Small intestine (tissue), 7 donors: Measurements from ENCODE around the gene AMBRA1. TPM values are rescaled to one million over a fixed set of nuclear protein-coding genes. Genes with fewer than 3 reads are reported as not detected.
A peak's percentile ranks its signal among the peaks of the same experiment; 100 is the strongest.

Source experiments
- DNase-seq, 2 donors: peaks; one replicate each; pipeline versions ENCODE4 v3.0.0 to v3.0.0-alpha.2; 2013
- FAIRE-seq: peaks from 2 replicates; lab custom pipeline; 2012; peaks lifted over from hg19 to GRCh38; lab: Jason Lieb, UNC
- H3K27ac ChIP-seq, 3 donors: one replicate each; pipeline ENCODE4 v1.5.1; 2013; ENCODE audit warnings: low read length in 2 of 3, mild to moderate bottlenecking in 2 of 3, control low read depth in 1 of 3, inconsistent platforms in 1 of 3, low read depth in 1 of 3, moderate library complexity in 1 of 3
- H3K27me3 ChIP-seq, 3 donors: one replicate each; pipeline ENCODE4 v1.6.1; 2013; ENCODE audit warnings: low read length in 3 of 3, inconsistent platforms in 1 of 3; ENCODE audit not compliant: control insufficient read depth in 3 of 3, insufficient read depth in 3 of 3
- H3K36me3 ChIP-seq, 3 donors: one replicate each; pipeline ENCODE4 v1.6.1; 2013; ENCODE audit warnings: low read length in 3 of 3, inconsistent platforms in 1 of 3, low read depth in 1 of 3, mild to moderate bottlenecking in 1 of 3, moderate library complexity in 1 of 3; ENCODE audit not compliant: control insufficient read depth in 3 of 3, insufficient read depth in 2 of 3
- H3K4me1 ChIP-seq, 3 donors: one replicate each; pipeline ENCODE4 v1.6.1; 2013; ENCODE audit warnings: low read length in 2 of 3, inconsistent platforms in 1 of 3, low read depth in 1 of 3, mild to moderate bottlenecking in 1 of 3, moderate library complexity in 1 of 3; ENCODE audit not compliant: control insufficient read depth in 3 of 3, insufficient read depth in 2 of 3
- H3K4me3 ChIP-seq, 3 donors: one replicate each; pipeline ENCODE4 v1.5.1; 2013; ENCODE audit warnings: low read length in 3 of 3, control low read depth in 1 of 3, inconsistent platforms in 1 of 3, low read depth in 1 of 3, mild to moderate bottlenecking in 1 of 3, moderate library complexity in 1 of 3
- H3K9me3 ChIP-seq, 2 donors: one replicate each; pipeline ENCODE4 v1.6.1; 2013; ENCODE audit warnings: low read depth in 1 of 2, low read length in 1 of 2; ENCODE audit not compliant: control insufficient read depth in 2 of 2, insufficient read depth in 1 of 2
- WGBS, 3 donors: extraction: QIAGEN DNeasy Blood & Tissue Kit; methylation state at CpG; one replicate each; pipeline ENCODE4 v1.1.7; 2013; 5-methylcytosine and 5-hydroxymethylcytosine counted together
- polyA plus RNA-seq, 4 donors: library from polyadenylated mRNA; stranded (reverse) in 3 of 4; unstranded in 1 of 4; fragments of 200-250 nt in 3 of 4; fragments of 120-200 nt in 1 of 4; gene quantifications; one replicate each; pipeline versions ENCODE4 v1.2.1 to v1.2.3, GENCODE V29; 2013
- donor health status: healthy with polysubstance abuse.
- donor health status: control.
- donor health status: control.
- donor health status: Bipolar disorder and iron deficiency.
- donor health status: healthy.

Gene AMBRA1
- polyA plus RNA-seq, 4 donors = 7.8 to 22.2 (median 12.6) TPM

DNA sequence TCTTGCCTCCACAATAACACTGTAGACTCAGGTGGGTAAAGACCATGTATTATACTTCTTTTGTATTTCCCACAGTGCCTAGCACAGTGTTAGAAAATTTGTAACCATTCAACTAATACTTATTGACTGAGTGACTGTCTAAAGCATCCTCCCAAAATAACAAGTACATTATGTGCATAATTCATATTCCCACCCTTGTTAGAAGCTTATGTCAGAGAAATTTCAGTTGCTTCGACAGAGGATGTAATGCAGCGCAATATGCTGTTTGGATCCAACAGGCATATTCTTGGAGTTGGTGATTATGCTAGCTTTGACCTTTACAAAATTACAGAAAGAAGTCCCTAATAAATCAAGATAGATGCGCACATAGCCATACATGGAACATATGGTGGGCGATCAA lies 53.0 kb downstream of the AMBRA1 start:
- Histone ChIP-seq H3K36me3 (peaks cover 10 to 34% (median 28%) of the 10 kb centered on the region in 3 donors), H3K9me3 (no peaks in the 10 kb centered on the region), H3K27ac (no peak overlapping the region), H3K4me3 (no peak overlapping the region), H3K27me3 (no peaks in the 10 kb centered on the region), H3K4me1 (no peaks in the 10 kb centered on the region)
- WGBS, 3 donors = 94 to 96% (median 95%) methylated on average over 4 of the region's 4 CpGs
- DNase-seq (no peak), FAIRE-seq (no peak)

DNA sequence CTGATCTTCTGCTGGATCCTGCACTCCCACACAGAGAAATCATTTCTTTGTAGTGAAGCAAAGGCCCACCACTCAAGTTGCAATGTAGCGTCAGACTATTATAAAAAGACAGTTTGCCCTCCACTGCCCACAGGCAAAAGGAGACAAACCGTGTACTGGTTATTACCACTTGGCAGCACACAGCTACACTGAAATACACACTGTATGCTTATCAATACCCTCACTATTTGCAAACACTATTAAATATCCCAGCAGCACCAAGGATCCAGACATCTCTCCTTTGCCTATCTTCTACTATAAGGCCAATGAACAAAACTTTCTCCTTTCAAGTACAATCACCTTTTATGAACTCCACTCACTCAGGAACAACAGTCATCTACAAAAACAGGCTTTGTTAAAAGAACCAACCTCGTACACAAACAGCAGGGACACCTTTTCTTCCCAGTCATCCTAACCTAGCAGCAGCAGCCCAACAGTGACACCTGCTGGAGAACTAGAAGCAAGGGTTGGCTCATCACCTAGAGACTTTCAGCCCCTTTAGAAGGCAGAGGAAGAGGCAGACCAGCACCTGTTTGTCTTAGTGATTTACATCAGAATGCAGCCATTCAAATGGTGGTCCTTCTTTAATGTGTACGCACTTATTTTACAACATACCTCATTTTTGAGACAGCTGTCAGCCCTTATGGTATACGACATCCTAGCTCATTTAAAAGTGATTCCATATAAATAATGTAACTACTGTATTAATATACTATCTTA lies 56.1 kb downstream of the AMBRA1 start:
- H3K4me1 ChIP-seq = no peaks in the 10 kb centered on the region
- H3K9me3 ChIP-seq = no peaks in the 10 kb centered on the region
- DNase-seq (peak; percentile 85 to 89), FAIRE-seq (no peak)
- no peaks in the 10 kb centered on the region for H3K27me3 ChIP-seq
- no peak overlapping the region for H3K4me3 ChIP-seq
- WGBS, 3 donors = 51 to 60% (median 53%) methylated on average over 5 of the region's 5 CpGs
- no peak overlapping the region for H3K27ac ChIP-seq
- H3K36me3 ChIP-seq = peaks cover 10 to 23% (median 14%) of the 10 kb centered on the region in 3 donors

GRCh38 chr11:46537121-46537520 lies 56.7 kb downstream of the AMBRA1 start:
- H3K27me3 ChIP-seq = no peaks in the 10 kb centered on the region
- FAIRE-seq (no peak), DNase-seq (no peak)
- no peak overlapping the region for H3K27ac ChIP-seq
- H3K36me3 ChIP-seq = peaks cover 6 to 17% (median 8%) of the 10 kb centered on the region in 3 donors
- H3K4me3 ChIP-seq = no peak overlapping the region
- H3K9me3 ChIP-seq = no peaks in the 10 kb centered on the region
- H3K4me1 ChIP-seq = no peaks in the 10 kb centered on the region
- WGBS, 3 donors = 74 to 80% (median 79%) methylated on average over 2 of the region's 2 CpGs

DNA sequence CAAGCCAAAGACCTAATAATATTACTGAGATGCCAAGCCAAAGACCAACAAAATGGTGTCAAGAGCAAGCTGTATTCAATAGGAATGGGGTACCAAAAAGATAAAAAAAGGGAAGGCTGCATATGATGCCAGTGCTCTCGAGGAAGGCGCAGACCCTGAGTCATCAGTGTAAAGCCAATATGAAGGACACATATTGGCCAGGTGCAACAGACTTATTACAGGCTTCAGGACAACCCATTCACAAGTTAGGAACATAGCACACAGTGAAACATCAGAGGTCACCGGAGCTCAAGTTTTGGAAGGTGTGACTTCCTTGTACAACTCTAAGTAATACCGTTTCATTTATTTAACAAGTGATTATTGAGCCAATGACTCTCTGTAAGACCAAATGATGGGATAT lies 58.1 kb downstream of the AMBRA1 start:
- no peaks in the 10 kb centered on the region for H3K4me1 ChIP-seq
- H3K9me3 ChIP-seq = no peaks in the 10 kb centered on the region
- no peak overlapping the region for H3K27ac ChIP-seq
- H3K4me3 ChIP-seq = no peak overlapping the region
- DNase-seq (no peak), FAIRE-seq (no peak)
- 88 to 91% (median 89%) methylated on average over 4 of the region's 4 CpGs for WGBS, 3 donors
- H3K27me3 ChIP-seq = no peaks in the 10 kb centered on the region
- peaks cover 0 to 13% (median 2%) of the 10 kb centered on the region in 3 donors for H3K36me3 ChIP-seq

- no peak for DNase-seq
- Histone ChIP-seq H3K9me3 (no peaks in the 10 kb centered on the region), H3K4me1 (no peaks in the 10 kb centered on the region), H3K4me3 (no peak overlapping the region), H3K27ac (no peak overlapping the region), H3K27me3 (no peaks in the 10 kb centered on the region), H3K36me3 (peaks cover 0 to 15% (median 0%) of the 10 kb centered on the region in 3 donors)
- 86 to 94% (median 94%) methylated on average over 5 of the region's 5 CpGs for WGBS, 3 donors
- no peak for FAIRE-seq
Observed at GRCh38 chr11:46534711-46535110, 59.1 kb downstream of the AMBRA1 start.

GRCh38 chr11:46533396-46534100 lies 60.3 kb downstream of the AMBRA1 start:
- Histone ChIP-seq H3K4me1 (no peaks in the 10 kb centered on the region), H3K9me3 (no peaks in the 10 kb centered on the region), H3K4me3 (no peak overlapping the region), H3K27ac (no peak overlapping the region), H3K27me3 (no peaks in the 10 kb centered on the region), H3K36me3 (peaks cover 0 to 14% (median 0%) of the 10 kb centered on the region in 3 donors)
- no peak for DNase-seq
- 83 to 90% (median 86%) methylated on average over 9 of the region's 9 CpGs for WGBS, 3 donors
- FAIRE-seq = no peak

DNA sequence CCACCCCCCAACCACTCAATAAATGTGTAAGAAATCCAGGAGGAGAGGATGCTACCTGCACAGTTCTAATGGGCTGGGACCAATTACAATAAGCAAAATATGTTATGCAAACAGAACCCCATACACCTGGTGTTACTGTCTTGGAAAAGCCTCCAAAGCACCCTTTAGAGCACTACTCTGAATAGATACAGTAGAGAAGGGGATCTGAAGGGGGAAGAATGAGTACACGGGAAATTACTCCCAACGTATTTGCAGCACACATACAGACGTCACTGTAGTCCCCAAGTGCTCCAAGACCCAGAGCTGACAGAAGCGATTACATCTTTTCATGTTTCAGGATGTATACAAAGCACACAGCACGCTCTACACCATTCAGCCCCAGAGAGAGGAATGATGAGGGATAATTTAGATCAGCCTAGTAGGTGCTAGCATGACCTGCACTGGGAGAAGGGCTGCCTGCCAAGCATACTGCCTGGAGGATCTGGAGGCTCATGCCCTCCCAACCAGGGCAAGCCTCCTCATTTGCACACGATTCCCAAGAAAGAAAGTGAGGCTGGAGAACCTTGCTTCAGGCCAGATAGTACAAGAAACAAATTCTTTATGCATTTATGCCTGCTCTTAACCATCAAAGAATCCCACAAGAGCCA lies 63.8 kb downstream of the AMBRA1 start:
- WGBS, 3 donors = 89 to 92% (median 90%) methylated on average over 6 of the region's 6 CpGs
- Histone ChIP-seq H3K27me3 (no peaks in the 10 kb centered on the region), H3K4me1 (peaks cover 0 to 7% (median 2%) of the 10 kb centered on the region in 3 donors), H3K27ac (no peak overlapping the region), H3K9me3 (peaks cover 0 to 3% of the 10 kb centered on the region in 2 donors), H3K36me3 (peaks cover 0 to 19% (median 0%) of the 10 kb centered on the region in 3 donors), H3K4me3 (no peak overlapping the region)
- FAIRE-seq (no peak), DNase-seq (no peak)
